ENCODE measurements around the gene KLHL33.
"Not testable (repeated sequence)": the region's sequence is repeated elsewhere in the genome, so short reads cannot be mapped to it uniquely, and the experiment has no call there.

Gene KLHL33

GRCh38 chr14:20452831-20453230 is 16.9 kb upstream of the KLHL33 start:
- DNase-seq, result not testable (repeated sequence)

GRCh38 chr14:20446889-20447288 is 10.9 kb upstream of the KLHL33 start:
- DNase-seq, result no peak

- not testable (repeated sequence) for DNase-seq
Measured at GRCh38 chr14:20443650-20444049, 7.7 kb upstream of the KLHL33 start.

GRCh38 chr14:20441461-20441860 is 5.5 kb upstream of the KLHL33 start:
- DNase-seq, result no peak

- DNase-seq, result no peak
Measured at GRCh38 chr14:20440882-20441281, 4.9 kb upstream of the KLHL33 start.

GRCh38 chr14:20440465-20440864 is 4.5 kb upstream of the KLHL33 start:
- no peak for DNase-seq

- no peak for DNase-seq
Measured at GRCh38 chr14:20438664-20439063, 2.7 kb upstream of the KLHL33 start.

- no peak for DNase-seq
Measured at GRCh38 chr14:20436363-20436755, 393 bp upstream of the KLHL33 start.

GRCh38 chr14:20434701-20435581 is 1.0 kb downstream of the KLHL33 start:
- DNase-seq, result no peak

- peak; percentile 71 for DNase-seq
Measured at GRCh38 chr14:20429801-20430669, 5.9 kb downstream of the KLHL33 start.

- no peak for DNase-seq
Measured at GRCh38 chr14:20428802-20429201, 7.2 kb downstream of the KLHL33 start.

GRCh38 chr14:20428010-20428365 is 8.0 kb downstream of the KLHL33 start:
- DNase-seq, result no peak

- DNase-seq, result no peak
Measured at GRCh38 chr14:20427231-20428009, 8.5 kb downstream of the KLHL33 start.

- DNase-seq, result no peak
Measured at GRCh38 chr14:20424851-20425250, 11.1 kb downstream of the KLHL33 start.

- DNase-seq, result no peak
Measured at GRCh38 chr14:20422886-20423285, 13.1 kb downstream of the KLHL33 start.

- DNase-seq, result no peak
Measured at GRCh38 chr14:20421267-20421666, 14.7 kb downstream of the KLHL33 start.

GRCh38 chr14:20419419-20419818 is 16.5 kb downstream of the KLHL33 start:
- no peak for DNase-seq

GRCh38 chr14:20418501-20418909 is 17.5 kb downstream of the KLHL33 start:
- no peak for DNase-seq

- DNase-seq, result no peak
Measured at GRCh38 chr14:20417250-20418186, 18.4 kb downstream of the KLHL33 start.

- DNase-seq, result no peak
Measured at GRCh38 chr14:20416223-20416622, 19.7 kb downstream of the KLHL33 start.

- peak; percentile 61 for DNase-seq
Measured at GRCh38 chr14:20415782-20416206, 20.2 kb downstream of the KLHL33 start.

- no peak for DNase-seq
Measured at GRCh38 chr14:20413744-20414082, 22.3 kb downstream of the KLHL33 start.
